ENCODE data around the gene NCS1.

Gene NCS1

GRCh38 chr9:130174920-130175321 is 2.7 kb downstream of the NCS1 start:
- TF ChIP-seq, protein P1, sequence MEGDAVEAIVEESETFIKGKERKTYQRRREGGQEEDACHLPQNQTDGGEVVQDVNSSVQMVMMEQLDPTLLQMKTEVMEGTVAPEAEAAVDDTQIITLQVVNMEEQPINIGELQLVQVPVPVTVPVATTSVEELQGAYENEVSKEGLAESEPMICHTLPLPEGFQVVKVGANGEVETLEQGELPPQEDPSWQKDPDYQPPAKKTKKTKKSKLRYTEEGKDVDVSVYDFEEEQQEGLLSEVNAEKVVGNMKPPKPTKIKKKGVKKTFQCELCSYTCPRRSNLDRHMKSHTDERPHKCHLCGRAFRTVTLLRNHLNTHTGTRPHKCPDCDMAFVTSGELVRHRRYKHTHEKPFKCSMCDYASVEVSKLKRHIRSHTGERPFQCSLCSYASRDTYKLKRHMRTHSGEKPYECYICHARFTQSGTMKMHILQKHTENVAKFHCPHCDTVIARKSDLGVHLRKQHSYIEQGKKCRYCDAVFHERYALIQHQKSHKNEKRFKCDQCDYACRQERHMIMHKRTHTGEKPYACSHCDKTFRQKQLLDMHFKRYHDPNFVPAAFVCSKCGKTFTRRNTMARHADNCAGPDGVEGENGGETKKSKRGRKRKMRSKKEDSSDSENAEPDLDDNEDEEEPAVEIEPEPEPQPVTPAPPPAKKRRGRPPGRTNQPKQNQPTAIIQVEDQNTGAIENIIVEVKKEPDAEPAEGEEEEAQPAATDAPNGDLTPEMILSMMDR (IDR thresholded peaks at IDR 0.05; ENCODE audit: insufficient read depth, low read length, missing control alignments): no peak

DNA sequence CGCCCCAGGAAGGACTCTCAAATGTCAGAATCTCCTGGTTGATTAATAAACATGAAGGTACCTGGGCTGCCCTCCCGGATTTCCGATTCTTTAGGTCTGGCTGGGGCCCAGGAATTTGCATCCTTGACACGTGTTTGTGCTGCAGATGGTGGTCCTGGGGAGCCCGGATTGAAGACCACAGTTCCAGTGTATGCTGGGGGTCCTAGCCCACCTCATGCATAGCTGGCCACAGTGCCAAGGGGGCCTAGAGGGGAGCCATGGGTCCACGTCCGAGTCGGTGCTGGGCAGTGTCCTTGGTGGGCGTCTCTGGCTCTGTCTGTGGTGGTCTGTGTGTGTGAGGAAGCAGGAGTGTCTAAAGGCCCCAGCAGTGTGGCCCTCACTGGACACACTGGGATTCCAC is 3.2 kb downstream of the NCS1 start:
- CTCF ChIA-PET: interaction anchor here (2.5 kb wide), 2 partner anchors 8 to 61 kb away, joined by 8 to 10 read pairs; no protein-coding TSS in a partner anchor
- POLR2A ChIA-PET: no interaction called here
- TF ChIP-seq, protein P1 (IDR thresholded peaks at IDR 0.05; ENCODE audit: insufficient read depth, low read length, missing control alignments): no peak
- DNase-seq (ENCODE audit: low read depth, low spot score): no peak
- no peak overlapping the region for H3K4me3 ChIP-seq (ENCODE audit: low read depth, low read length)

More at GRCh38 chr9:130174920-130175321, 2.7 kb downstream of the NCS1 start:
- no peak overlapping the region; the same call in 1 of the 2 replicates for H3K4me3 ChIP-seq (ENCODE audit: low read depth, low read length)
- POLR2A ChIA-PET: no interaction called here
- CTCF ChIA-PET: interaction anchor here (0.9 to 2.5 kb wide), 4 partner anchors 8 to 68 kb away, joined by 3 to 10 read pairs (median 6); no protein-coding TSS in a partner anchor
- DNase-seq (ENCODE audit: low read depth, low spot score): no peak

GRCh38 chr9:130176760-130177159 is 4.6 kb downstream of the NCS1 start:
- no peak for DNase-seq (ENCODE audit: low read depth, low spot score)
- no peak overlapping the region for H3K4me3 ChIP-seq (ENCODE audit: low read depth, low read length)
- POLR2A ChIA-PET: no interaction called here
- CTCF ChIA-PET: no interaction called here
- TF ChIP-seq, protein P1 (IDR thresholded peaks at IDR 0.05; ENCODE audit: insufficient read depth, low read length, missing control alignments): no peak

- POLR2A ChIA-PET: no interaction called here
- CTCF ChIA-PET: interaction anchor here (0.8 to 1.2 kb wide), 2 partner anchors 12 to 62 kb away, joined by 3 read pairs; no protein-coding TSS in a partner anchor
Observed at GRCh38 chr9:130177898-130178805, 5.9 kb downstream of the NCS1 start.

DNA sequence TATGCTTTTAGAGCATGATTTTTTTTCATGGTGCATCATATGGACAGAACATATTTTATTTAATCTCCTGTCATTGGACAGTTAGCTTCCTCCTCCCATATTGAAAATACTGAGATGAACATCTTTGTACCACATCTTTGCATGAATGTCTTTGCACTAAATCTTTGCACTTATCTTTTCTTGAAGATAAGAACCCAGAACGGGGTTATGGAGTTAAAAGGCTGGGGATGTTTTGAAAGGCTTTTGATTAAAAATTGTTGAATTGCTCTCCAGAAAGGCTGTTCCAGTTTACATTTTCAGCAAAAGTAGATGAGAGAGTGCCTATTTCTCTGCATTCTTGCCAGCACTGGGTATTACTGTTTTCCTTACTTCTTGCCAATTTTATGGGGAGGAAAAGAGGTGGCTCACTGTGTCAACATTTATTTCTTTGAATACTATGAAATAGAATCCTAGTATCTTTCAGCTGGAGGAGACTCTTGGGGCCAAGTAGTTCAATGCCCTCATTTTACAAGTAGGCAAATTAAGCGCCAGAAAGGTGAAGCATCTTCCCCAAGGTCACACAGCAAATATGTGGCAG is 7.2 kb downstream of the NCS1 start:
- TF ChIP-seq, protein P1 (IDR thresholded peaks at IDR 0.05; ENCODE audit: insufficient read depth, low read length, missing control alignments): no peak
- ChIA-PET POLR2A (no interaction called here), CTCF (no interaction called here)
- DNase-seq (ENCODE audit: low read depth, low spot score): no peak
- H3K4me3 ChIP-seq (ENCODE audit: low read depth, low read length): no peak overlapping the region

More at GRCh38 chr9:130177898-130178805, 5.9 kb downstream of the NCS1 start:
- H3K4me3 ChIP-seq (ENCODE audit: low read depth, low read length): no peak overlapping the region
- TF ChIP-seq, protein P1 (IDR thresholded peaks at IDR 0.05; ENCODE audit: insufficient read depth, low read length, missing control alignments): no peak
- no peak for DNase-seq (ENCODE audit: low read depth, low spot score)

DNA sequence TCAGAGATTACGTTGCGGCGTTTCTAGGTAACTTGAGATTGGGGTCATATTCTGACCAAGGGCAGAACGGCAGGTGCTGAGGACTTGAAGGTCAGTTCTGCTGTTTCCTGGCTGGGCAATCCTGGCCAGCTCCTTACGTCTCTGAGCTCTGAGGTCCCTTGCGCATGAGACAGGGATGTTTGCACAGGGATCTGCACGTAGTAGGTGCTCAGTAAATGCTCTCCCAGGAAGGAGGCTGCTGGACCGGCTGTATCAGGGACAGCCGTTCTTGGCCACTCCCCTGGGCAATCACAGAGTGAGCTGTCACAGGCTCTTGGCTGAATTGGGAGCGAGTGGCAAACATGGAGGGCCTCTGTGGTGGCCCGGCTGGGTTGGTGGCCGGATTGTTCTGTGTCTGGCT is 8.3 kb downstream of the NCS1 start:
- ChIA-PET CTCF (no interaction called here), POLR2A (no interaction called here)
- TF ChIP-seq, protein P1 (IDR thresholded peaks at IDR 0.05; ENCODE audit: insufficient read depth, low read length, missing control alignments): no peak
- H3K4me3 ChIP-seq (ENCODE audit: low read depth, low read length): no peak overlapping the region
- DNase-seq (ENCODE audit: low read depth, low spot score): no peak

Measured in AG04449 (cell line).